Mesenteric fat pad (tissue), 1 donor: Measurements from ENCODE around the gene CCDC85A. TPM values are rescaled to one million over a fixed set of nuclear protein-coding genes. Genes with fewer than 3 reads are reported as not detected.

Experiments used
- DNase-seq: peaks from one replicate; pipeline ENCODE4 v3.0.0-alpha.2; 2020; ENCODE audit warnings: low spot score
- total RNA-seq: library from RNA; stranded (reverse); fragmentation: NEBNext Ultra II Directional; extraction: Animal tissue kit (Norgen Biotek cat#: 25700); gene quantifications from one replicate; pipeline ENCODE4 v1.2.1, GENCODE V29; 2021
- donor health status: DM: yes; HTN: yes; CAD: no.

CCDC85A gene
- total RNA-seq, 1 donor from 2014 or later = 7.6 TPM

DNA sequence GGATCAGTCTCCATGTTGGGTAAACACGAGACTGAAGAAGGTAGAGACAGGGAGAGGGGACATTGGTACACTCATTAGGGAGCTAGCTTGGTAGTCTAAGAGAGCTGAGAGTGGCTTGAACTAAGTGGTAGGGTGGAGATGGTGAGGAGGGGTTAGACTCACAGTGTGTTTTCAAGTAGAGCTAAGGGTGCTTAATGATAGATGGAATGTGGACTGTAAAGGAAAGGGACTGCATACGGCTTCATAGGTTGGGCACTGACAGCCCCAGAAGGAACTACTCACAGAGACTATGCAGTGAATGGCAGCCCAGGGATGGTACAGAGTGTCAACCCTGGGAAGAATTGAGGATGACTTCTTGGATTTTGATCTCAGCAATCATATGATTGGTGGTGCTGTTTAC lies 178.1 kb downstream of the CCDC85A start:
- DNase-seq = no peak

- no peak for DNase-seq
Measured at GRCh38 chr2:56364902-56365301, 181.1 kb downstream of the CCDC85A start.

GRCh38 chr2:56369316-56369715 lies 185.5 kb downstream of the CCDC85A start:
- no peak for DNase-seq

- DNase-seq = no peak
Measured at GRCh38 chr2:56372071-56372656, 188.4 kb downstream of the CCDC85A start.

DNA sequence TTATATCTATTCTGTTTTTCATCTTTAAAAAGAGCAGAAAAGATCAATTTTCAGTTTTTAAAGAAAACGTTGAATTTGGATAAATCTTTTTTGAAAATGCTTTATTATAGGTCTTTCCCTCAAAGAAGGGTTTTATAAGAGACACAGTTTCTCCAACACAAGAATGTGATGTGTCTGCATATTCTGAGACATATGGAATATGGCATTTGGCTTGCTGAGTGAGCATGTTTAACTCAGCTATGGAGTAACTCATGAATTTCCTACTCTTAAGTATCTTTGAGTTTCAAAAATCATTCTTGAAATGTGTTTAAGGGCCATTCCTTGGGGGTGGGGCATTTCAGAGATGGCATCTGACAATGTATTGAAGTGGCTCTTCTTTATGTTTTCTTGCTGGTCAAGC lies 191.5 kb downstream of the CCDC85A start:
- DNase-seq = no peak

DNA sequence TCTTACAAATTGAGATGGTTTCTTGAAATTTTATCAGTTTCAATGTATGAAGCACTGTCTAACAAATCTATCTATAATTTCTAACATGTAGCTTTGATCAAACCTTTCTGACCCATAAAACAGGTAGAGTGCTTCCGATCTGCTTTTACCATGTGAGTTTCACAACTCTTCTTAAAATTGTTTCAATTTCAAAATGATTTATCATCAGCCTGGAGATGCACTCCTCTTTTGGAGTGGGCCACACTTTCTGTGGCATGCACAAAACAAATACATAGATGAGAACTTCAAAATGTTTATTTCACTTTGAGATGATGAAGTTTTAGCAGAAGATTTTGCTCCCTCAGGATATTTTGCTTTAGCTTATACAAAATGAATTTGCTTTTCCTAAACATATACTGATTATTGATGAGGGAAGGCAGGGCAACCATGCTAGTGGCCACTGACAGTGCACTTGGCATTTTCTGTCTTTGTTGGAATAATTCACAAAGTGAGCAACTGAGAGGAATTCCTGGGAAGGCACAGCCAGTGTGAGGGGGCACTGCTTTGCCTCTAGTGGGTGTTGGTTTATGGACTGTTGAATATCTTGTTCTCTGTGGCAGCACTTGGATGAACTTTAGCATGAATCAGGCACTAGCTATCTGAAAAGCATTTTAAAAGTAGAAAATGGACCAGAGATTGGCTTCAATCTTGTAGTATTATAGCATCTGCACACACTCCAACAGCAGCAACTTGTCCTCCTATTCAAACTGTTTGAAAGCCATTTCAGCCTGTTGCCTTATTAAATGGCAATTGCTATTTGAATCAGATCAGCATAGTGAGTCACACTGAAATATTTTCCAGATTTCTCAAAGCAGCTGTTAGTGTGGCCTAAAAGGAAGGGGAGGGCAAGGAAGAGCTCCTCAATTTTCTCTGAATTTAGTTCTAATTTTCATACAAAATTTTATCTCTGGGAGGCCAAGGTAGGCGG lies 193.2 kb downstream of the CCDC85A start:
- DNase-seq = no peak

DNA sequence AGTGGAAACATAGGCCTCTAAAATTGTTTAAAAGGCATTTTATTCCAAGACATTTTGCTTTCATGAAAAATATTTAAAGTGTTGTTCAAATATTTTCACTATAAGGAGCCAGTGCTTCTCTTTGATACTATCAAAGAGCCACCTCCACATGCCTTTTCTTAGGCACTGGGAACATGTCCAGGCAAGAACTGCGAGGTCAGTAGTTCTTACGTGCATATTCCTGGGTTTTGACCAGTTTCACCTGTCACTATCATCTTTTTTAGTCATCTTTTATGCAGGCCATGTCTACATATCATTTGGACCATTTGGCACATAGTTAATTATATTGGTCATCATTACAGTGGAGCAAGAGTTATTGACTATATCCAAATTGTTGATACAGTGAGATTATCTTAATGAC lies 195.3 kb downstream of the CCDC85A start:
- DNase-seq = no peak

GRCh38 chr2:56380861-56381260 lies 197.1 kb downstream of the CCDC85A start:
- DNase-seq = no peak

GRCh38 chr2:56382466-56382865 lies 198.7 kb downstream of the CCDC85A start:
- DNase-seq = no peak

DNA sequence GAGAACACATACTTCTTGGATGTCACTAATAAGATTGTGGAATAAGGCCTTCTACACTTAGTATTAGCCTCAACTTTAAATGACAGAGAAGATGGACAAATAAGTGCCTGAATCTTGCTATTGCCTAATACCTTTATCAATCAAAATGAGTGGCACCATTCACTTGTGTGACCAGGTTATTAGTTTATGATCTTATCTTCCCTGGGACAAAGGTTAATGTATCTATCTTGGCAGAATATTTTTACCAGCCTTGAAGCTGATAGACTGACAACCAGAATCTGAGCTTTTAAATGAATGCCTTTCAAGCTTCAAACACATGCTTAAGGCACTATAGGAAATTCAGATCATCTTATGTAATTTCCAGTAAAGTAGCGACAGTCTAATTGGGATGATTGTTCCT lies 202.9 kb downstream of the CCDC85A start:
- no peak for DNase-seq

- DNase-seq = no peak
Measured at GRCh38 chr2:56390644-56391043, 206.9 kb downstream of the CCDC85A start.

DNA sequence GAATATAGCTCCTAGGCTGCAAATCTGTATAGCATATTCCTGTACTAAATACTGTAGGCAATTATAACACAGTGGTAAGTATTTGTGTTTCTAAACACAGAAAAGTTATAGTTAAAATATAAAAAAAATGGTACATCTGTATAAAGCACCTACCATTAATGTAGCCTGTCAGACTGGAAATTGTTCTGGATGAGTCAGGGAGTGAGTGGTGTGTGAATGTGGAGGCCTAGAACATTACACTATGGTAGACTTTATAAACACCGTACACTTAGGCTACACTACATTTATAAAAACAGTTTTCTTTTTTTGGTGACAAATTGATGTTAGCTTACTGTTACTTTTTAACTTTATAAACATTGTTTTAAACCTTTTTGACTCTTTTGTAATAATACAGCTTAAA lies 226.3 kb downstream of the CCDC85A start:
- DNase-seq = no peak

GRCh38 chr2:56416500-56417176 lies 232.8 kb downstream of the CCDC85A start:
- no peak for DNase-seq
